ENCODE results near the gene MAP3K15.
"Not testable (repeated sequence)": the region's sequence is repeated elsewhere in the genome, so short reads cannot be mapped to it uniquely, and the experiment has no call there.

MAP3K15 gene

DNA sequence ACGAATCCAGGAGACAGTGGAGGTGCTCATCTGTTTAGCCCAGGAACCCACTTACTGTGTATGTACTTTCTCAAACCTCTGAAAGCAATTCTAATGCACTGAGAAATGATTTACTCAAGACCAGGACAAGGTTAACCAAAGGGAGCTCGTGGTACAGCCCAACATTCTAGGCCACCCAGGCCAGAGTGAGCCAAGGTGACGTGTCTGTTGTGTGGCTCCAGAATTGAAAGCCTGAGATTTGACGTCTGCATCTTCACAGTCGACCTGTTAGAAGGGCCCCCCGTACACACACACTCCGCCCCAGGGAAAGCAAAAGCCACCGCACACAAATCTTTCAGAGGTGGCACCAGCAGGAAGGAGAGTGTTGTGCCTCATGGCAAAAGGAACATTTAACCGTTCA is 2.3 kb downstream of the MAP3K15 start:
- H3K4me3 ChIP-seq (ENCODE audit: low read depth, low read length), result no peak overlapping the region
- no peak for TF ChIP-seq CTCF (IDR thresholded peaks at IDR 0.05; ENCODE audit: insufficient read depth, low read depth, low read length, missing control alignments)
- no peak for DNase-seq (ENCODE audit: low read depth)

DNA sequence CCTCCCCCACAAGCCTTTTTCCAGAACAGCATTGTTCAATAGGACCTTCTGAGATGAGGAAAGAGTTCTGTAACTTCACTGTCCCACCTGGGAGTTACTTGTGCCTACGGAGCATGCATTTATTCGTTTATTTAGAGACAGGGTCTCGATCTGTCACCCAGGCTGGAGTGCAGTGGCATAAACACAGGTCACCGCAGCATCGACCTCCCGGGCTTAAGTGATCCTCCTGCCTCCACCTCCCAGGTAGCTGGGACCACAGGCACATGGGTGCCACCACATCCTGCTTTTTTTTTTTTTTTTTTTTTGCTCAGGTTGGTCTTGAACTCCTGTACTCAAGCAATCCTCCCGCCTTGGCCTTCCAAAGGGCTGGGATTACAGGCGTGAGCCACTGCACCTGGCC is 2.9 kb downstream of the MAP3K15 start:
- TF ChIP-seq CTCF (IDR thresholded peaks at IDR 0.05; ENCODE audit: insufficient read depth, low read depth, low read length, missing control alignments), result no peak
- H3K4me3 ChIP-seq (ENCODE audit: low read depth, low read length), result no peak overlapping the region
- no peak for DNase-seq (ENCODE audit: low read depth)

GRCh38 chrX:19511796-19512195 is 3.5 kb downstream of the MAP3K15 start:
- not testable (repeated sequence) for DNase-seq (ENCODE audit: low read depth); H3K4me3 ChIP-seq (ENCODE audit: low read depth, low read length)

DNA sequence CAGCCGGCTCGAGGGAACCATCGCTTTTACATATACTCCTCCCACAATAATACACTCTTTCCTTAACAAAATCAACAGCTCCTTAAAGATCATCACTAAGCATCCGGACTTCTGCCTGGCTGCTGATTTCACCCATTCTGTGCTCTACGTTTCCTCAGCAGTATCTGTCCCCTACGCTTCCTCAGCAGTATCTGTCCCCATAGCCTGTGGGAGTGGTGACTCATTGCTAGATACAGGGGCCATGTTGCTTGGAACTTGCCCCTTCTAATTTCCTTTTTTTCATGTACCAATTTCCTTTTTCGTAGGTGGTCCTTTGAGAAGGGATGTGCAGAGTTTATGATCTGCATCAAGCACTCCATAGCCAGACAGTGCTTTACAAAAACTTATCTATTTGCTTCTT is 18.6 kb downstream of the MAP3K15 start:
- no peak for TF ChIP-seq CTCF (IDR thresholded peaks at IDR 0.05; ENCODE audit: insufficient read depth, low read depth, low read length, missing control alignments)
- DNase-seq (ENCODE audit: low read depth), result no peak
- no peak overlapping the region for H3K4me3 ChIP-seq (ENCODE audit: low read depth, low read length)

DNA sequence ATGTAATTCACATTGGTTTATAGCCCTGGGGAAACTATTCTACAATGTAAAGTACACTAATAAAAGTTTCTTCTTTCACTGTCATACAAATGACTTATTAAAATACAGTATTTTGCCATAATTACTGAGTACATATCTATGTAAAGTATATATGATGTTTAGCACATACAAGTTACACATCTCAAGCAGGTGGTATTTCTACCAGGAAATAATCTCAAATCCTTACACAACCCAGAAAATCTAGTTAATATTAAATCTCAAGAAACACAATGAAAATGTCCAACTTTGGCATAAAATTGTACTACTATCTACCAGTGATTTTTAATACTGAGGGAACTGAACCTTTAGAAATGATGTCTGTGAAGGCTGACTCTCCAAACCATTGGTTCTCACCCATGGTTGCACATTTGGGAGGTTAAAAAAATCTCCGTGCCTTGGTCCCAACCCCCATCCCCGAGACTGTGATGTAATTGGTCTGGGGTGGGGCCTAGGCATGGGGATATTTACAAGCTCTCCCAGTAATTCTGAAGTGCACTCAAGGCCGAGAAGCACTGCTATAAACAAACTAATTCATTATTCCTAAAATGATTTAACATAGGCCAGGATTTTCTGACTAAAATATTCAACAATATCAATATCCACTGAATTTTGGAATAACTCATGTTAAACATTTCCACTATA is 27.6 kb downstream of the MAP3K15 start:
- DNase-seq (ENCODE audit: low read depth), result no peak
- no peak overlapping the region for H3K4me3 ChIP-seq (ENCODE audit: low read depth, low read length)
- no peak for TF ChIP-seq CTCF (IDR thresholded peaks at IDR 0.05; ENCODE audit: insufficient read depth, low read depth, low read length, missing control alignments)

DNA sequence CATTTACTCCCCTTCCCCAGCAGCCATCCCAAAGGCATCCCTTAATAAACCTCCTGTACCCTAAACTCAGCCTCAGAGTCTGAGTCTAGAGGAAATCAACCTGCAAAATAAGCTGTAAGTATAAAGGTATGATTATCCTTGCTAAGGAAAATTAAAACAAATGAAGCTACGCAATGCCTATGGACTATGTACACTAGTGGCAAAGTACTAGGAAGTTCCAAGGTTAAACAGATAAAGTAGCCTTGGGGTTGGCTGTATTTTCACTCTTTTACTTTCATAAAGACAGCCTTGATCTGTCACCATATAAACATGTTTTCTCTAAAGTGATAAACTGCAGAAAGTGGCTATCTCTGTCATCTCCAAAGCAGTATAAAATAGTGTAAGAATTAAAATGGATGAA is 35.9 kb downstream of the MAP3K15 start:
- H3K4me3 ChIP-seq (ENCODE audit: low read depth, low read length), result no peak overlapping the region
- no peak for DNase-seq (ENCODE audit: low read depth)
- no peak for TF ChIP-seq CTCF (IDR thresholded peaks at IDR 0.05; ENCODE audit: insufficient read depth, low read depth, low read length, missing control alignments)

DNA sequence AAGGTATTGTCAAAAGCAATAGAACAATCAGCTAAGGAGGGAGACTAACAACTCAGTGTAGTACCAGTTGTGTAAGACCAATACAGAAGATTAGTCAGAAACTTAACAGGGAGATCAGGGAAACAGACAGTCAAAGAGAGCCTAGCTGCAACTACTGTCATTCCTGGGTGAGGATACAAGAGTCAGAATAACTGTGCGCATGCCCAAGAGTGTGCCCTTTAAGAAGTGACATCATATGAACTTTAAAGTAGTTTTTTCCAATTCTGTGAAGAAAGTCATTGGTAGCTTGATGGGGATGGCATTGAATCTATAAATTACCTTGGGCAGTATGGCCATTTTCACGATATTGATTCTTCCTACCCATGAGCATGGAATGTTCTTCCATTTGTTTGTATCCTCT is 46.9 kb downstream of the MAP3K15 start:
- DNase-seq (ENCODE audit: low read depth); H3K4me3 ChIP-seq (ENCODE audit: low read depth, low read length): not testable (repeated sequence)

DNA sequence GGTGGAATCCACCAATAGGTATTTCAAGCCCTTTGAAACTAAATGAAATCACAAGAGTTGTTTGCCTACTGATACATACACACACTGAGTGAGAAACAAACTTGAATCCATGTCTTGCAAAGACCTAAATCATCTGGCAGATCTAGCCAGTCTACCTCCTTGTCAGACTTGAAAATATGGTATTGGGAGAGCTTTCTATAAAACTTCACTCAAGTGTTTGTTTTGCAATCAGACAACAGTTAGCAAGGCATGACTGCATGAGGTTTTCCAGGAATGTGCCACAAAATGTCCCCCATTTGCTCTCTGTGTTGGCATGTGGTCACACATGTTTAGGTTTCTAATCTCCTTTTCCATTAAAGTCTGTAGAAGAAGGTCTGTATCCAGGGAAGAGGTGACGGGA is 52.4 kb downstream of the MAP3K15 start:
- no peak for TF ChIP-seq CTCF (IDR thresholded peaks at IDR 0.05; ENCODE audit: insufficient read depth, low read depth, low read length, missing control alignments)
- no peak overlapping the region for H3K4me3 ChIP-seq (ENCODE audit: low read depth, low read length)
- no peak for DNase-seq (ENCODE audit: low read depth)

Measured in GM12865 (cell line).